Activated B cell treated with CpG ODN at 0.5 μM for 24 hours (primary cell): Measurements from ENCODE around the gene CAVIN2. TPM values are rescaled to one million over a fixed set of nuclear protein-coding genes. Genes with fewer than 3 reads are reported as not detected.

Experiments
- ATAC-seq: fragments of 200-7000 bp; cut with Tn5 transposase; one replicate; pipeline ENCODE4 v1.10.0; 2021; ENCODE audit warnings: low read depth, mild to moderate bottlenecking, moderate library complexity
- CTCF ChIA-PET: fragments of 350-600 bp; sonication (Branson Sonifier 250); formaldehyde crosslinking; loops from one replicate; lab custom pipeline; 2021; ENCODE audit warnings: antibody characterized with exemption; lab: Charles Lee
- POLR2A ChIA-PET: fragments of 350-600 bp; sonication (Branson Sonifier 250); formaldehyde crosslinking; loops from one replicate; lab custom pipeline; 2021; ENCODE audit warnings: antibody characterized with exemption; lab: Charles Lee
- DNase-seq: peaks from one replicate; pipeline ENCODE4 v3.0.0; 2022
- H3K27ac Mint-ChIP-seq: one replicate; pipeline ENCODE4 v1.8.0; 2020; ENCODE audit warnings: mixed read lengths
- H3K27me3 Mint-ChIP-seq: one replicate; pipeline ENCODE4 v1.8.0; 2021; ENCODE audit warnings: mixed read lengths
- H3K36me3 Mint-ChIP-seq: one replicate; pipeline ENCODE4 v1.8.0; 2021; ENCODE audit warnings: low read depth, mixed read lengths
- H3K4me1 Mint-ChIP-seq: one replicate; pipeline ENCODE4 v1.8.0; 2021; ENCODE audit warnings: mixed read lengths
- H3K4me3 Mint-ChIP-seq: one replicate; pipeline ENCODE4 v1.8.0; 2020; ENCODE audit warnings: mild to moderate bottlenecking, mixed read lengths
- H3K9me3 Mint-ChIP-seq: one replicate; pipeline ENCODE4 v1.8.0; 2020; ENCODE audit warnings: mixed read lengths
- intact Hi-C: fragments of 100-400 bp; cut with micrococcal nuclease; formaldehyde crosslinking; loops from one replicate; pipeline ENCODE4 v1.15.1; 2024
- total RNA-seq: library from RNA; stranded (reverse); gene quantifications from 2 replicates; pipeline ENCODE4 v1.2.3, GENCODE V29; 2022
- TF ChIP-seq, protein P1 (sequence below): fragments of 200-600 bp; IDR thresholded peaks from one replicate; pipeline ENCODE4 v1.8.0; 2022; ENCODE audit warnings: antibody characterized with exemption, mild to moderate bottlenecking

The CAVIN2 gene
- total RNA-seq, 1 donor from 2014 or later = not detected

DNA sequence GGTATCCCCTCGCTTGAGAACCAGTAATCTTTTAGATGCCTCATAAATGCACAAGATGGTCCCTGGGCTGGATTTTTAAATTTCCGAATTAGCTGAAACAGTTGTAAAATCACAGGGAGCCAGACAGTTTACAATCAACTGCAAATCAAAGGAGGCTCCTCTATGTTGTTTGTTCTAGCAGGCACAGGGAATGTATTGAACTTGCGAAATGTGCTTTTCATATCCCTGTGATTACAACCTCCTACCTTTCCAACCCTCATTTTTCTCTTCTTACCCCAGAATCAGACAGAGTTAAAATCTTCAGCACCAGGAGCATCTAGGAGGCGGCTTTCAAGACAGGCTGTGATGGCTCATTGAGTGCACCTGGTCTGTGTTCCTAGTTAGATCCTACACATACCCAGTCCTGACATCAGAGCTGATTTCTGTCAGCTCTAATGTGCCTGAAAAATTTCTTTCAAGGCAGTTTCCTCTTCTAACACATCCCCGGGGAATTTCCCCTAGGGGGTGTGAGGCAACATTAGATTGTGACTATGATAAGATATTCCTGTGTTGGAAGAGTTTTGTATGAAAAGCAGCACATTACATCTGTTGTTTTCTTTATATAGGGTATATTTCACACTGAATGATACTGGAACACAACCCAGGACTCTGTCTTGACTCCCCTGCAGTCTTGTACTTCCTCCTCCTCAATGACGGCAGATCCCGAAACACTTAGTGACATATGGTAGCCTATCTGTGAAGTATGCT, 17.9 kb upstream of the CAVIN2 start:
- DNase-seq = no peak
- TF ChIP-seq, protein P1, sequence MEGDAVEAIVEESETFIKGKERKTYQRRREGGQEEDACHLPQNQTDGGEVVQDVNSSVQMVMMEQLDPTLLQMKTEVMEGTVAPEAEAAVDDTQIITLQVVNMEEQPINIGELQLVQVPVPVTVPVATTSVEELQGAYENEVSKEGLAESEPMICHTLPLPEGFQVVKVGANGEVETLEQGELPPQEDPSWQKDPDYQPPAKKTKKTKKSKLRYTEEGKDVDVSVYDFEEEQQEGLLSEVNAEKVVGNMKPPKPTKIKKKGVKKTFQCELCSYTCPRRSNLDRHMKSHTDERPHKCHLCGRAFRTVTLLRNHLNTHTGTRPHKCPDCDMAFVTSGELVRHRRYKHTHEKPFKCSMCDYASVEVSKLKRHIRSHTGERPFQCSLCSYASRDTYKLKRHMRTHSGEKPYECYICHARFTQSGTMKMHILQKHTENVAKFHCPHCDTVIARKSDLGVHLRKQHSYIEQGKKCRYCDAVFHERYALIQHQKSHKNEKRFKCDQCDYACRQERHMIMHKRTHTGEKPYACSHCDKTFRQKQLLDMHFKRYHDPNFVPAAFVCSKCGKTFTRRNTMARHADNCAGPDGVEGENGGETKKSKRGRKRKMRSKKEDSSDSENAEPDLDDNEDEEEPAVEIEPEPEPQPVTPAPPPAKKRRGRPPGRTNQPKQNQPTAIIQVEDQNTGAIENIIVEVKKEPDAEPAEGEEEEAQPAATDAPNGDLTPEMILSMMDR = no peak
- ATAC-seq = no peak
- Mint-ChIP-seq H3K27ac (no peak overlapping the region), H3K36me3 (no peaks in the 10 kb centered on the region), H3K27me3 (peaks cover 3% of the 10 kb centered on the region), H3K4me3 (no peak overlapping the region), H3K9me3 (peaks cover 2% of the 10 kb centered on the region), H3K4me1 (no peaks in the 10 kb centered on the region)
- CTCF ChIA-PET = no interaction called here
- intact Hi-C loops = no loop called here
- POLR2A ChIA-PET = no interaction called here

DNA sequence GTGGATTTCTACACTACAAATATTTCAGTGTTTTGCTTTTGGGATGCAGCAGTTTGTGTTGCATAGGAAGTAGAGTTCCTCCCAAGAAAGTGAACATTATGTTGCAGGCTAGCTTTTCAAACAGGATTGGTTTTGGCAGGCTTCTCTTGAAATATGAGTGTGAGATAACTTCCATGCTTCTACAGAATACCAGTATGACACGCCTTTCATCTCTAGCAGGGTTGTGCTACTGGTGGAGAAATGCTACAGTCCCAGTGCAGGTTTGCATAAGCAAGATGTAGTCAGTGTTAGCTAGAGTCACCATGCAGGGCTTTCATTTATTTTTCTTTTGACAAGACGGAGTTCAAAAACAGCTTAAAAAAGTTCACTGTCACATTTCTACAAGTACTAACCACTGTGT, 17.1 kb upstream of the CAVIN2 start:
- CTCF ChIA-PET = no interaction called here
- Mint-ChIP-seq H3K9me3 (peaks cover 2% of the 10 kb centered on the region), H3K4me1 (no peaks in the 10 kb centered on the region), H3K4me3 (no peak overlapping the region), H3K27me3 (peaks cover 3% of the 10 kb centered on the region), H3K36me3 (no peaks in the 10 kb centered on the region), H3K27ac (no peak overlapping the region)
- DNase-seq (no peak), ATAC-seq (no peak)
- POLR2A ChIA-PET = no interaction called here
- intact Hi-C loops = no loop called here
- TF ChIP-seq, protein P1 = no peak

DNA sequence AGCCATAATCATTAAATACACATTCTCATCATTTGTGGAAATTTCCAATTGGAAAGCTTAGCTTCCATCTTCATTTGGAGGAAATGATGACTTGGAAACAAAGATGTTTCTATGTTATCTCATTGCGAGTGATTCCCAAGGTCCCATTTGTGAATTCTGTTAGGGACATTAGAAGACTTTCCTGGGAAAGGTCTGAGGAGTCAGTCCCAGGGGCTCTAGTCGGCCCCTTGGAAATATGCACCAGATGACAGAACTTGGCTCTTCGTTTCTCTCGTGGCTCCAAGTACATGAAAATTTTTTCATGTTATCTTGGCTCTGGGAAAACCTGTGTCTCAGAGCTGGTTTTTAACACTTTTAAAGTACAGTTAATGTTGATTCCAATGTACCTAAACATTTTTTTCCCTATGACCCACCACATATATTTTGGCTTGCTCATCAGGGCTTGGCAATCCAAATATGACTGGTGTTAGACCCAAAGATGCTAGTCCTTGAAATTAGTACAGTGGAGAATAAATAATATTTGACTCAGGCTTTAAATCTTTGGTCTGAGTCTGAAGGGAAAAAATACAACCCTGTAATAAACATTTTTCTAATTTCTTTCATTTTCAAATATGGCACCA, 15.4 kb upstream of the CAVIN2 start:
- Mint-ChIP-seq H3K27ac (no peak overlapping the region), H3K36me3 (no peaks in the 10 kb centered on the region)
- no peak for ATAC-seq

DNA sequence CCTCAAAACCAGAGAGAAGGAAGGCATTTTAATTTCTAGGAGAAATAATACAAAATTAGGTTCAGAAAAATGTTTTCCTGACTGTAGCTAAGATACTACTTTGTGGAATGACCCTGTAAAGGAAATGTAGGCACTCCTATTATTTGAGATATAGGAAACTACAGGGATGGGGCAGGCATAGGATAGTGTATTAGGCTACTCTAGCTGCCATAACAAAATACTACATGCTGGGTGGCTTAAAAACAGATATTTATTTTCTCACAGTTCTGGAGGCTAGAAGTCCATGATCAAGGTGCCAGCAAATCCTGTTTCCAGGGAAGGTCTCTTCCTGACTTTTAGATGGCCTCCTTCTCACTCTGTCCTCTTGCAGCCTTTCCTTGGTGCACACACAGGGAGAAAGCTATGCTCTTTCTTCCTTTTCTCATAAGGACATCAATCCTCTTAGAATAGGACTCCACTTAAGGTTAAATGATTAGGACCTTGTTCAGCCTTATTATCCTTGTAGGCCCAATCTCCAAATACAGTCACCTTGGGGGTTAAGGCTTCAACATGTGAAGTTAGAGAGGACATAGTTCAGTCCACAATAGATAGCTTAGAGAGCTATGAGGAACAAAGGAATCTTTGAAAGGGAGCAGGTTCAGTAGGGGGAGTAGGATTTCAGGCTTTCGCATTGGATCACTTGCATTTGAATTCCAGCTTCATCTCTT, 14.0 kb upstream of the CAVIN2 start:
- H3K4me1 Mint-ChIP-seq = no peaks in the 10 kb centered on the region
- TF ChIP-seq, protein P1 = no peak
- peaks cover 2% of the 10 kb centered on the region for H3K9me3 Mint-ChIP-seq
- CTCF ChIA-PET = no interaction called here
- ATAC-seq = no peak
- POLR2A ChIA-PET = no interaction called here
- H3K27me3 Mint-ChIP-seq = peaks cover 2% of the 10 kb centered on the region
- no peak overlapping the region for H3K4me3 Mint-ChIP-seq
- no peak overlapping the region for H3K27ac Mint-ChIP-seq
- intact Hi-C loops = no loop called here
- DNase-seq = no peak
- no peaks in the 10 kb centered on the region for H3K36me3 Mint-ChIP-seq

More for the DNA sequence above, 15.4 kb upstream of the CAVIN2 start:
- ChIA-PET POLR2A (no interaction called here), CTCF (no interaction called here)
- Mint-ChIP-seq H3K27me3 (peaks cover 3% of the 10 kb centered on the region), H3K4me3 (no peak overlapping the region), H3K9me3 (peaks cover 2% of the 10 kb centered on the region), H3K4me1 (no peaks in the 10 kb centered on the region)
- intact Hi-C loops = no loop called here
- DNase-seq = no peak
- TF ChIP-seq, protein P1 = no peak

DNA sequence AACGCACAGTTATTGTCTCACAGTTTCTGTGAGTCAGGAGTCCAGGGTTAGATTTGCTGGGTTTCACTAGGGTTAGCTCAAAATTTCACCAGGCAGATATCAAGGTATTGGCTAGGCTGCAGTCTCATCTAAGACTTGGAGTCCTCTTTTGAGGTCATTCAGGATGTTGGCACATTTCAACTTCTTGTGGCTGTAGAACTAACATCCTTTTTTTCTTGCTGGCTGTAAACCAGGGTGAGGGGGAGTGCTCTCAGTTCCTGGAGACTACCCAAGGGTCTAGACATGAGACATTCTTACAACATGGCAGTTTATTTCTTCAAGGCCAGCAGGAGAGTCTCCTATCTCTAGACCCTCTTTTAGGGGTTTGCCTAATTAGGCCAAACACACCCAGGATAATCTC, 12.8 kb upstream of the CAVIN2 start:
- intact Hi-C loops = no loop called here
- H3K27ac Mint-ChIP-seq = no peak overlapping the region
- H3K9me3 Mint-ChIP-seq = peaks cover 2% of the 10 kb centered on the region

More for the DNA sequence above, 12.8 kb upstream of the CAVIN2 start:
- no peak for DNase-seq
- TF ChIP-seq, protein P1 = no peak
- Mint-ChIP-seq H3K4me3 (no peak overlapping the region), H3K4me1 (no peaks in the 10 kb centered on the region), H3K36me3 (no peaks in the 10 kb centered on the region), H3K27me3 (no peaks in the 10 kb centered on the region)
- POLR2A ChIA-PET = no interaction called here
- ATAC-seq = no peak
- CTCF ChIA-PET = no interaction called here
